ENCODE data around the gene PRPF38B. TPM values are rescaled to one million over a fixed set of nuclear protein-coding genes. Genes with fewer than 3 reads are reported as not detected.

The PRPF38B gene
- total RNA-seq, 2 experiments from 2014 or later: 114 to 120 TPM

- no peaks in the 10 kb centered on the region for H3K27me3 Mint-ChIP-seq
- no peaks in the 10 kb centered on the region for H3K9me3 ChIP-seq (ENCODE audit: control insufficient read depth in 1 of 2, insufficient read depth in 1 of 2, low read length in 2 of 2)
- ChIA-PET POLR2A (interaction anchor here (1.6 to 6.3 kb wide), 3 partner anchors 11 to 36 kb away, joined by 4 to 292 read pairs (median 22); partner anchors contain the start of gene PRPF38B), CTCF (interaction anchor here (2.9 kb wide), 1 partner anchor 11 kb away, joined by 10 read pairs; no protein-coding TSS in a partner anchor)
- H3K36me3 ChIP-seq (ENCODE audit: insufficient read depth, low read length): peaks cover 9% of the 10 kb centered on the region
- no peak for DNase-seq
- no peak for ATAC-seq (ENCODE audit: poor library complexity)
- H3K36me3 Mint-ChIP-seq (ENCODE audit: low read depth): peaks cover 43% of the 10 kb centered on the region
- H3K27me3 ChIP-seq (ENCODE audit: control insufficient read depth in 1 of 2, insufficient read depth in 2 of 2, low read length in 2 of 2): no peaks in the 10 kb centered on the region
- H3K27ac Mint-ChIP-seq: peak overlapping the region; percentile 16
- no peak overlapping the region for H3K4me3 Mint-ChIP-seq
- intact Hi-C loops (cut with DNase I, micrococcal nuclease): loop anchor here in 1 of 2 experiments (2.0 kb wide), 1 partner anchor 13 kb away; no protein-coding TSS in a partner anchor
- H3K4me3 ChIP-seq (ENCODE audit: low read length): no peak overlapping the region
- H3K27ac ChIP-seq (ENCODE audit: low read depth in 1 of 2, low read length in 2 of 2): no peak overlapping the region
- no peak for TF ChIP-seq CTCF (IDR thresholded peaks at IDR 0.05)
- H3K9me3 Mint-ChIP-seq: no peaks in the 10 kb centered on the region
- H3K4me1 ChIP-seq (ENCODE audit: insufficient read depth, low read length): peaks cover 12% of the 10 kb centered on the region
- peaks cover 34% of the 10 kb centered on the region for H3K4me1 Mint-ChIP-seq (ENCODE audit: low read depth)
Observed at GRCh38 chr1:108657356-108658080, 34.6 kb upstream of the PRPF38B start.

- no peaks in the 10 kb centered on the region for H3K27me3 Mint-ChIP-seq
- H3K9me3 Mint-ChIP-seq: no peaks in the 10 kb centered on the region
- CTCF ChIA-PET: interaction anchor here (0.8 to 2.6 kb wide), 8 partner anchors 14 to 149 kb away, joined by 3 to 15 read pairs (median 3); partner anchors contain the start of genes EEIG2 and PRPF38B
- DNase-seq (peak; percentile 65 to 95 (median 76)), ATAC-seq (ENCODE audit: poor library complexity) (peak; percentile 88)
- H3K36me3 ChIP-seq (ENCODE audit: insufficient read depth, low read length): peaks cover 6% of the 10 kb centered on the region
- peaks cover 43% of the 10 kb centered on the region for H3K4me1 Mint-ChIP-seq (ENCODE audit: low read depth)
- peak within 1 kb of the TSS; percentile 65 for H3K4me3 ChIP-seq (ENCODE audit: low read length)
- no peaks in the 10 kb centered on the region for H3K9me3 ChIP-seq (ENCODE audit: control insufficient read depth in 1 of 2, insufficient read depth in 1 of 2, low read length in 2 of 2)
- peak within 1 kb of the TSS; percentile 95 to 96 for H3K27ac ChIP-seq (ENCODE audit: low read depth in 1 of 2, low read length in 2 of 2)
- H3K4me3 Mint-ChIP-seq: peak within 1 kb of the TSS; percentile 82
- no peak for TF ChIP-seq CTCF (IDR thresholded peaks at IDR 0.05)
- H3K27ac Mint-ChIP-seq: peak within 1 kb of the TSS; percentile 99
- H3K36me3 Mint-ChIP-seq (ENCODE audit: low read depth): peaks cover 15% of the 10 kb centered on the region
- H3K27me3 ChIP-seq (ENCODE audit: control insufficient read depth in 1 of 2, insufficient read depth in 2 of 2, low read length in 2 of 2): no peaks in the 10 kb centered on the region
- POLR2A ChIA-PET: interaction anchor here (0.7 to 7.5 kb wide), 29 partner anchors 9 to 878 kb away, joined by 3 to 484 read pairs (median 5); partner anchors contain the start of genes CLCC1, EEIG2, PRPF38B and SARS1
- H3K4me1 ChIP-seq (ENCODE audit: insufficient read depth, low read length): peaks cover 12% of the 10 kb centered on the region
- intact Hi-C loops (cut with DNase I, micrococcal nuclease): loop anchor here in 1 of 2 experiments (1.0 kb wide), 1 partner anchor 14 kb away; no protein-coding TSS in a partner anchor
Observed at GRCh38 chr1:108661030-108661609, 31.0 kb upstream of the PRPF38B start, which contains the start of gene HENMT1. HENMT1 (minus strand) TSS chr1:108661093; CDS start chr1:108659884, 1,209 bp downstream.

- H3K36me3 Mint-ChIP-seq (ENCODE audit: low read depth): no peaks in the 10 kb centered on the region
- H3K4me3 Mint-ChIP-seq: peak overlapping the region; percentile 2
- ATAC-seq (ENCODE audit: poor library complexity): no peak
- no peak for TF ChIP-seq CTCF (IDR thresholded peaks at IDR 0.05)
- peaks cover 39% of the 10 kb centered on the region for H3K4me1 Mint-ChIP-seq (ENCODE audit: low read depth)
- Histone ChIP-seq H3K27ac (ENCODE audit: low read depth in 1 of 2, low read length in 2 of 2) (no peak overlapping the region), H3K9me3 (ENCODE audit: control insufficient read depth in 1 of 2, insufficient read depth in 1 of 2, low read length in 2 of 2) (no peaks in the 10 kb centered on the region), H3K36me3 (ENCODE audit: insufficient read depth, low read length) (no peaks in the 10 kb centered on the region), H3K4me1 (ENCODE audit: insufficient read depth, low read length) (peaks cover 12% of the 10 kb centered on the region), H3K27me3 (ENCODE audit: control insufficient read depth in 1 of 2, insufficient read depth in 2 of 2, low read length in 2 of 2) (no peaks in the 10 kb centered on the region), H3K4me3 (ENCODE audit: low read length) (no peak overlapping the region)
- peak overlapping the region; percentile 99 for H3K27ac Mint-ChIP-seq
- H3K9me3 Mint-ChIP-seq: no peaks in the 10 kb centered on the region
- intact Hi-C loops (cut with DNase I, micrococcal nuclease): no loop called here
- no peaks in the 10 kb centered on the region for H3K27me3 Mint-ChIP-seq
- ChIA-PET CTCF (interaction anchor here (0.9 kb wide), 1 partner anchor 29 kb away, joined by 3 read pairs; the partner anchor contains the start of gene PRPF38B), POLR2A (interaction anchor here (1.1 to 7.5 kb wide), 3 partner anchors 15 to 46 kb away, joined by 4 to 484 read pairs (median 292); partner anchors contain the start of gene PRPF38B)
- DNase-seq: no peak
Observed at GRCh38 chr1:108663074-108663473, 29.0 kb upstream of the PRPF38B start.
